Stimulated activated CD4-positive, alpha-beta T cell treated with anti-CD3 and anti-CD28 coated beads, Interleukin-15, amount 100 ng/mL, for 48 hours (primary cell): ENCODE measurements around the gene NUBP1.
"Not testable (repeated sequence)": the region's sequence is repeated elsewhere in the genome, so short reads cannot be mapped to it uniquely, and the experiment has no call there.

Experiments used
- DNase-seq, 2 donors: peaks; one replicate each; pipeline ENCODE4 v3.0.0-alpha.2; 2020; ENCODE audit warnings: low read depth in 2 of 2

NUBP1 gene

DNA sequence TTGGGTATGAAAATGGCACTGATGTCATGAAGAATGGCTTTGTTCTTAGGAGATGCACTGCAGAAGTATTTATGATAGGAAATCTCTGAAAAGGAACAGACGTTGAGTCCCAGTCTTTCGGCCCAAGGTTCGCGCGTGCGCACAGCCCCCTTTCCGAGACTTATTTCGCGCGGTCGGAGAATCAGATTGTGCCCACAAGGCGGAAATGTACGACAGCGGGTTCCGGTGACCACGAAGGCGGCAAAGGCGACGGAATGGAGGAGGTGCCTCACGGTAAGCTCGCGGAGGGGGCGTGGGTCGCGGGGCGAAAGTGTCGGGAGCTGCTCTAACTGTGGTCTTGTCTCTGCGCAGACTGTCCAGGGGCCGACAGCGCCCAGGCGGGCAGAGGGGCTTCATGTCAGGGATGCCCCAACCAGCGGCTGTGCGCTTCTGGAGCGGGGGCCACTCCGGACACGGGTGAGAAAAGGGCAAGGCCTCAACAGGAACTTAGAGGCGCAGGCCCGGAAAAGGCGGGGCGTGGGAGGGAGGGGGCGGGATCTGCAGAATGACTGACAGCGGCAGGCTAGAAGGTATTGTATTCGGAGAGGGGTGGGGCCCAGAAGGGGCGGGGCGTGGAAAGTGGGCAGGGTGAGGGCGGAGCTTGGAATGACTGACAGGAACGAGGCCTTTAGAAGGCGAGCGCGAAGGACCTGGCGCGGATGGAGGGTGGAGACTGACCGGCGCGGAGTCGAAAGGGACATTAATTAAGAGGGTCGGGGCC lies at the start of gene NUBP1:
Gene NUBP1, plus strand, starts transcription at position 233 of the 760 bp plus-strand sequence. Its CDS starts 22 bp downstream, at position 255.
- peak; percentile 99 for DNase-seq

DNA sequence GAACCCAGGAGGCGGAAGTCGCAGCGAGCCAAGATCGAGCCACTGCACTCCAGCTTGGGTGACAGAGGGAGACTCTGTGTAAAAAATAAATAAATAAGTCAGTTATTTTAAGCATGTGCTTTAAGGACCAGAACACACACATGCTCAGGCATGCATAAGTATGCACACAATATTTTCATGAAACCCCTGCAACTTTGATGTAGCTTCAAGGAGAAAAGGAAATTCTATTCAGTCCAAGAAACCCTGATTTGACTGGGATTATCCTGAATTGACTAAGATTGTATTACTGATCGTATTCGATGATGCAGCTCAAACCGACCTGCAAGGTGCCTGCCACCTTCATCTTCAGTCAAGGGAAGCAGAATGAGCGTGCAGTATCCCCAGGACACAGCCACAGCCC lies 49.8 kb upstream of the NUBP1 start:
- no peak for DNase-seq

DNA sequence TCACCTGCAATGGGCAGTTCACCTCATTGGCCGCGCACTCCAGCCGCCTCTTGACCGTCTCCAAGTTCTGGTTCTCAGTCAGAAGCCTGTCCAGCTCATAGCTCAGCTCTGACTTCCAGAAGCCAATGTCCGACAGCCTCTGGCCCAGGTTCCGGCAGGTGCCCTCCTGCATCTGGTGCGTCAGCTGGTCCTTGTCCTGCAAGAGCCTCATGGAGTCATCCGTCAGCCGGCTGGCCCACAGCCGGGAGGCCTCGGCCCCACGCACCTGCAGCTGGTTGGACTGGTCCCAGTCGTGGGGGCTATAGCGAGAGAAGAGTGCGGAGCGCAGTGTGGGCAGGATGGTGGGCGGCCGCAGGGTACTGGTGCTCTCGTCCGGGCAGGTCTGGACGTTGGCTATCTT lies 49.3 kb upstream of the NUBP1 start:
- DNase-seq, result no peak

DNA sequence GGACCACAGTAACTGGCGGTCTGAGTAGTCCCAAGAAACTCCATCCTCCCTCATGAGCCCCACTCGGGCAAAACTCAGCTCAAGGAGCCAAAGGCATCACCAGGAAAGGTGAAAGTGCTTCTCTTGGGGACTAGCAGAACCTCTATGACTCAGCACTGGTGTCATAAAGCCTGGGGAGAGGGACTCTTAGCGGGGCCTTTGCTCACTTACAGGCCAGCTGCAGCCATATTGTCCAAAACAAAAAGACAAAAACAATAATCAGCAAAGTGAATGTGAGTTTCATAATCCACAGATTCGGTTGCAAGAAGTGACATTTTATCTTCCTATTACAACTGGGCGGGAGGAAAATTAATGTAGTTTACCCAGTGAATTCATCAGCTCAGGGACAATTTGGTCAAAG lies 48.8 kb upstream of the NUBP1 start, which contains the start of gene TEKT5:
Gene TEKT5, minus strand, starts transcription at position 101 of the 400 bp plus-strand sequence. Its CDS starts 57 bp downstream, at position 44.
- DNase-seq, result no peak

GRCh38 chr16:10699756-10700155 lies 43.9 kb upstream of the NUBP1 start:
- DNase-seq, result no peak

- DNase-seq, result no peak
Measured at GRCh38 chr16:10708969-10709368, 34.7 kb upstream of the NUBP1 start.

DNA sequence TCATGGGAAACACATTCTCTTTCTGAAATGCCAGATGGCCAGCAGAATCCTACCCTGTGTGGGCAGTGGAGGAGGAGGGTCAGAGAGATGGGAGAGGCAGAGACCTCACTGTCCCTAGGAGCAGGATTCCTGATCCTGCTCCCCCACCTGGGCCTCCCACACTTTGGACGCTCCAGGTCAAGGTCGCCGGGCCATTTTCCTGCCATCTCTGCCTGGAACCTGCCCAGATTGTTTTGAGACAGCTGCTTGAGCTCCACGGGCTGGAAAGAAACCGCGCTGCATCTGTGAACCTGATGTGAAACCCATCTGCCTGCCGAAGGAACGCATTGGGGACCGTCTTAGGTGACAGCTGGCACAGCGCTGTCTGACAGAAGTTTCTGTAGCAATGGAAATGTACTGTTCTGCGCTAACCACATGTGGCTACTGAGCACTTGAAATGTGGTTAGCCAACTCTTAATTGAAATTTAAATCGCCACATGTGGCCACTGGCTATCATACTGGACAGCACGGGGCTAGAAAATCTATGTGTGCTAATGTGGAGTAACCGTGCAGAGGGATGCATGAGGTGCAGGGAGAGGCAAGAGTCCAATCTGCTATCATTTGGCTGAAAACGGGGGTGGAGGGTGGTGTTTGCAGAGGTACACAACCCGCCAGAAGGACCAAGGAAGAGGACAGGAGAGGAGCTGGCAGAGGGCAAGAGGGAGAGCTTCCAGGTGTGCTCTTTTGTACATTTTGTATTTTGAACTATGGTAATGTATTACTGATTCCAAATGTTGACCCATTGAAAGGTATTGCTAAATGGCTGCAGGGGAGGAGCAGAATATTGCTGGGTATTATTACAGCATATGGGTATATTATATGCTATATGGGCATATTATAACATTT lies 15.4 kb upstream of the NUBP1 start:
- DNase-seq, result no peak

DNA sequence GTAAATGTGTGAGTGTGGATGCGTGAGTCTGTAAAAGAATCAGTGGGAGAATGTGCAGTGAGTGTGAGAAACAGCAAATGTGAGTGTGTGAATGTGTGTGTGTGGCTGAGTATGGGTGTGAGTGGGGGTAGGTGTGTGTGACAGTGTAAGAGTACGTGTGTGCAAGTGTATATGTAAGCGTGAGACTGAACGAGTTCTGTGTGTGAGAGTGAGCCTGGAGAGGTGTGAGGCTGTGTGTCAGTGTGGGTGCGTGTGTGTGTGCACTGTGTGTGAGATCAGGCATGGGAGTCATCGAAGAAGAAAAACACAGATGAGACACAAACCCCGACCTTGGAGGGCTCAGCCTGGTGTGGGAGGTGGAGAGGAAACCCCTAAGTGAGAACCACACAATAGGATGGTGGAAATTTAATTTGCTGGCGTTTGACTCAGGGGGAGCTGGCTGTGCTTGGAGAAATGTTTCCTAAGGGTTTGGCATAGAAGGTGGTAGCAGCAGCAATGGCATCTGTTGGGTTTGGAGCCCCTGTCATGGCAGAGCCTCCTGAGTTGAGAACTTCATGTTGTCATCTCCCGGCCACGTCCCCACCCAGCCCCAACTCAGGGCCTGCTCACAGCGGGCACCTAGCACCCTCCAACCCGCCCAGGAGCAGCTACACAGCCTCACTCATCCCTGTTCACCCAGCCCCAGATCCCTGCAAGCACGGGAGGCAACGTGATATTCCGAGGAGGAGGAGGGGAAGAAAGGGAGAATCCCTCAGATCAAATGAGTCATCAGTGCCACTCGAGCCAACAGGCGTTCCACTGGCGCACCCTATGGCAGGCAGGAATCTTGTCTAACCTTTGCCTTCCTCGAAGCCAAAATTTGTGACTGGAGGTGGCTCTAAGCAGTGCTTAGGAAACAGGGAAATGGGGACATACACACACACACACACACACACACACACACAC lies 14.3 kb upstream of the NUBP1 start:
- no peak for DNase-seq

GRCh38 chr16:10731790-10732189 lies 11.9 kb upstream of the NUBP1 start:
- no peak for DNase-seq

DNA sequence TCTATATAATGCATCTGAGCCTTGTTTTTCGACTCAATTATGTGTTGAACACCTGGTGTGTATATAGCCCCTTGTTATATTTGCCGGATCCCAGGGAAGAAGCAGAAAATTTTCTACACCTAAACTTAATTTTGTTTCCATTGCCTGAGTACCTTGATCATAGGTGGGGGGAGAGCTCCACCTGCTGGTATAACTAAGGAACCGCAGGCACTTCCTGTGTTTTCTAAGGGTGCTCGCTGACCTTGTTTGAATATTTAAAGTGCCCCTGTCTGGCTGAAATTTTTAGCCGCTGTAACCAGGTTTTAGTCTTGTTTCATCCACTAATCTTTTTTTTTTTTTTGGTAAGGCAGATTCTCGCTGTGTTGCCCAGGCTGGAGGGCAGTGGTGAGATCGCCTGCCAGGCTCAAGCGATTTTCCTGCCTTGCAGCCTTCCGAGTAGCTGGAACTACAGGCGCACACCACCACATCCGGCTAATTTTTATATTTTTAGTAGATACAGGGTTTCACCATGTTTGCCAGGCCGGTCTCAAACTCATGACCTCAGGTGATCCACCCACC lies 6.5 kb upstream of the NUBP1 start:
- peak in 1 of 2 donors; percentile 42 for DNase-seq

DNA sequence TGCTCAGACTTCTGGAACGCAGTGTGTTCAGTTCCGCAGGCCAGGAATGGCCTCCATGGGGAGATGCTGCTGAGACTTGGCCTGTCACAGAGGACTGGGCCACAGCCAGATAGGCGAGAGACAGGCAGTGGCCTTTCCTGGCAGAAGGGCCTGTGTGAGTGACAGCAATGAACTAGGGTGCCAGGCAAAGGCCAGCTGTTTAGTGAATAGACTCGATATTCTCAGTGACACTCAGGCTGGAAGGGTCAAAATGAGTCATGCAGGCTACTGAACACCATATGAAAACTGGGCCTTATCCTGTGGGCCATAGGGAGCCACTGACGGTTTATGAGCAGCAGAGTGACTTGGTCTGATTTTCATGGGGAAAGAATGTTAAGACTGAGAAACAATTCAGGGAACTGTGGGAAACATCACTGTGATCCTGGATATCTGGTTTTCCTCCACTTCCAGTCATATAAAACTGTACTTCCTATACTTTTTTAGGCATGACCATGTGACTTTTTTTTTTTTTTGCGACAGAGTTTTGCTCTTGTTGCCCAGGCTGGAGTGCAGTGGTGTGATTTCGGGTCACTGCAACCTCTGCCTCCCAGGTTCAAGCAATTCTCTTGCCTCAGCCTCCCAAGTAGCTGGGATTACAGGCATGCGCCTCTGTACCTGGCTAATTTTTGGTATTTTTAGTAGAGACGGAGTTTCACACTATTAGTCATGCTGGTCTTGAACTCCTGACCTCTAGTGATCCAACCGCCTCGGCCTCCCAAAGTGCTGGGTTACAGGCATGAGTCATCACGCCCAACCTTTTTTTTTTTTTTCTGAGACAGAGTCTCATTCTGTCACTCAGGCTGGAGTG lies 5.2 kb upstream of the NUBP1 start:
- peak; percentile 31 to 48 for DNase-seq

GRCh38 chr16:10740000-10740844 lies 3.4 kb upstream of the NUBP1 start:
- DNase-seq, result no peak

- DNase-seq, result no peak
Measured at GRCh38 chr16:10740845-10741208, 2.8 kb upstream of the NUBP1 start.

- DNase-seq, result not testable (repeated sequence)
Measured at GRCh38 chr16:10741249-10741648, 2.4 kb upstream of the NUBP1 start.

- DNase-seq, result no peak
Measured at GRCh38 chr16:10741844-10742243, 1.8 kb upstream of the NUBP1 start.

- no peak for DNase-seq
Measured at GRCh38 chr16:10743227-10743609, 424 bp upstream of the NUBP1 start.

DNA sequence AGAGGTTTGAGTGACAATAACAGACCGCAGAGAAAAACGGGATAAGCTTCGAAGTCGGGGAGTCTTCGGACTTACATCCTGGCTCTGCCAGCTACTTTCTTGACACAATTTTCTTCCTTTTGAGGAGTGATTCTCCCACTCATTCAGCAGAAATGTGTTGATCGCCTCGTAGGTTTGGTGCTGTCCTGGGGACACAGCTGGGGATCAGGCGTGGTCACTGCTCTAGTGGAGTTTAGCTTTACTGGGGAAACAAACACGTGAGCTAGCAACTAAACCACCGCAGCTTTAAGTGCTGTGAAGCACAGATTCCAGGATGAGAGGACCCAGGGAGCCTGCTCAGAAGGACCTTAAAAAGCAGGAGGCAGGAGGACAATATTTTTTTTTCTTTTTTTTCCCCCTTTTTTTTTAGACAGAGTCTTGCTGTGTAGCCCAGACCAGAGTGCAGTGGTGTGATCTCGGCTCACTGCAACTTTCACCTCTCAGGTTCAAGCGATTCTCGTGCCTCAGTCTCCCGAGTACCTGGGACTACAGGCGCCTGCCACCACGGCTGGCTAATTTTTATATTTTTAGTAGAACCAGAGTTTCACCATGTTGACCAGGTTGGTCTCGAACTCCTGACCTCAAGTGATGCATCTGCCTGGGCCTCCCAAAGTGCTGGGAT lies 858 bp downstream of the NUBP1 start:
- DNase-seq, result no peak

DNA sequence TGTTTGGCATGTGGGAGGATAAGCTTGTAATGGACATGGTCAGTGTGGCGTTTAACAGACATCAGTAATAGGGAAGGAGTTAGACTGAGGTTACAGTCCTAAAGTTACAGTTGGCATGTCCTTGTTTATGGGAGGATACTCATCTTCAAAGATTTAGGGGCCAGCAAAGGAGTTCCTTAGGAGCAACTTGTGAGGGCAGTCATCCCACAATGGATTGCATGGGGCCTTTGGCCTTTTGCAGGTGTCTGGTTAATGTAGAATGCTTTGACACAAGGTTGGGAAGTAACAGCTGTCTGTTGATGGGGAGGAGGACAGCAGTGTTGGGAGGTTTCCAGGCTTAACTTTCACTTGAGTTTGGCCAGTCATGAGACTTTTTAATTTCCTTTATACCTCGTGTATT lies 2.2 kb downstream of the NUBP1 start:
- DNase-seq, result no peak

DNA sequence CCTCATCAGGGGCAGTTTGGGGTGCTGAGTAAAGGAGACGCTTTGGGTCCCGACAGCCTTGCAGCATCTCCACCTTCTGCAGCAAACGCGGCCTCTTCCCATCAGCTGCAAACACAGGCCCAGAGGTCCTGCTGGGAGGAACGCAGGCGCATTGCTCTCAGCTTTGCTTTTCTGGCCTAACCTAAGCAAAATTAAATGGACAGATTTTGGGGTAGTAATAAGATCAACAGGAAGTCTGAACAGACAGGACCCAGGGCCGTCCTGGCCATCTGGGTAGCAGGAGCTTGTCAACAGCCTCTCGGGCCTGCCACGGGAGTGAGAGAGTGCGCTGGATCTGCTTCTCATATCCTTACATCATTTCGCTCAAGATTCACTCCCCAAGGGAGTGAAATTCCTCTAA lies 7.2 kb downstream of the NUBP1 start:
- no peak for DNase-seq
